ENCODE data around the gene WDR7. TPM values are rescaled to one million over a fixed set of nuclear protein-coding genes. Genes with fewer than 3 reads are reported as not detected.
A peak's percentile ranks its signal among the peaks of the same experiment; 100 is the strongest.

The WDR7 gene
- total and polyA plus RNA-seq, 5 donors from 2014 or later: 27.8 to 76.4 (median 31.0) TPM

DNA sequence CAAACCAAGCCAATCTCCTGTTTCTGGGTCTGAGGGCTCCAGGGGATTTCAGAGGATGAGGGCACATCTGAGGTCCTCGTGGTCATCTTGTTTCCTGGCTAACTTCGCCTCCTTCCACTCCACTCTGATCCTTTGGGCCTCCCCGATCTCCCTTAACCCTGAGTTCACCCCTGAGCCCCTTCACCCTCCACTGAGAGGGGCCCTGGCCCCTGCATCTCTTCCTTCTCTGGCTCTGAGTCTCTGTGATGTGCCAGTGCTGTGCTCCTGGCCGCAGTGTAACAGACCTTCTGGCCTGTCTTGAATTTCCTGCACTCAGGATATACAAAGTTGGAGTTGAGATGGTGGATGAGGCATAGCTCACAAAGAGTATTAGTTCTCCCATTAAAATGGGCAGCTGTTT lies 411.0 kb downstream of the WDR7 start:
- Histone ChIP-seq H3K9me3 (ENCODE audit: control insufficient read depth in 2 of 2, low read length in 2 of 2) (no peaks in the 10 kb centered on the region), H3K36me3 (ENCODE audit: control insufficient read depth, insufficient read depth, low read length) (no peaks in the 10 kb centered on the region), H3K4me3 (ENCODE audit: low read depth, low read length) (no peak overlapping the region), H3K27me3 (ENCODE audit: control insufficient read depth, insufficient read depth, low read length) (no peaks in the 10 kb centered on the region), H3K27ac (ENCODE audit: insufficient read depth, low read length, poor library complexity, severe bottlenecking) (no peak overlapping the region), H3K4me1 (ENCODE audit: control insufficient read depth, insufficient read depth, low read length, poor library complexity, severe bottlenecking) (no peaks in the 10 kb centered on the region)
- peaks cover 0 to 2% (median 0%) of the 10 kb centered on the region in 7 donors for H3K9me3 Mint-ChIP-seq
- H3K4me1 Mint-ChIP-seq: no peaks in the 10 kb centered on the region
- no peak for DNase-seq
- H3K4me3 Mint-ChIP-seq: no peak overlapping the region
- no peaks in the 10 kb centered on the region for H3K36me3 Mint-ChIP-seq
- ATAC-seq (ENCODE audit: low read depth in 2 of 2): no peak
- H3K27me3 Mint-ChIP-seq: peaks cover 5% of the 10 kb centered on the region
- peak overlapping the region in 1 of 3 donors; percentile 10 for H3K27ac Mint-ChIP-seq

DNA sequence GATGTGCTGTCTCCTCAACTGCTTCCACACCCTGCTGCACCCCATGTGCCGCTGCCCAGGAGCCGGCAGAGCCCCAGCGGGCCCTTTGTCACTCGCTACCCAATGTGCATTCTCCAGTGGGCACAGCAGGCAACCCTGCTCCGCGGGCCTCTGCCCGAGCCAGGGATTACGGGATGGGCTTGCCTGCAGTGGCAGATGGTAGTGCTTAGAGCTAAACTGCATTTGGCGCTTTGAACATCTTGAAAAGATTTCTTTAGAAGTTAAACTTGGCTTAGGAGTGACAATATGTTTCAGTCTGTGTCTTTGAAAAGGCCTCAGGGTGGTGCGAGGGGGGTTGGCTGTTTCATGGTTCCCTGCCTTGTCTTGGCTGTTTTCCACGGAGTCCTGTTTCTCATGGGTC lies 411.7 kb downstream of the WDR7 start:
- no peaks in the 10 kb centered on the region for H3K27me3 ChIP-seq (ENCODE audit: control insufficient read depth, insufficient read depth, low read length)
- DNase-seq (no peak), ATAC-seq (ENCODE audit: low read depth in 2 of 2) (no peak)
- no peak overlapping the region for H3K4me3 ChIP-seq (ENCODE audit: low read depth, low read length)
- no peaks in the 10 kb centered on the region for H3K9me3 ChIP-seq (ENCODE audit: control insufficient read depth in 2 of 2, low read length in 2 of 2)
- Mint-ChIP-seq H3K9me3 (peaks cover 0 to 2% (median 0%) of the 10 kb centered on the region in 7 donors), H3K4me1 (no peaks in the 10 kb centered on the region), H3K27me3 (peaks cover 5% of the 10 kb centered on the region), H3K27ac (no peak overlapping the region), H3K4me3 (no peak overlapping the region), H3K36me3 (no peaks in the 10 kb centered on the region)
- H3K36me3 ChIP-seq (ENCODE audit: control insufficient read depth, insufficient read depth, low read length): no peaks in the 10 kb centered on the region
- no peaks in the 10 kb centered on the region for H3K4me1 ChIP-seq (ENCODE audit: control insufficient read depth, insufficient read depth, low read length, poor library complexity, severe bottlenecking)
- H3K27ac ChIP-seq (ENCODE audit: insufficient read depth, low read length, poor library complexity, severe bottlenecking): no peak overlapping the region

DNA sequence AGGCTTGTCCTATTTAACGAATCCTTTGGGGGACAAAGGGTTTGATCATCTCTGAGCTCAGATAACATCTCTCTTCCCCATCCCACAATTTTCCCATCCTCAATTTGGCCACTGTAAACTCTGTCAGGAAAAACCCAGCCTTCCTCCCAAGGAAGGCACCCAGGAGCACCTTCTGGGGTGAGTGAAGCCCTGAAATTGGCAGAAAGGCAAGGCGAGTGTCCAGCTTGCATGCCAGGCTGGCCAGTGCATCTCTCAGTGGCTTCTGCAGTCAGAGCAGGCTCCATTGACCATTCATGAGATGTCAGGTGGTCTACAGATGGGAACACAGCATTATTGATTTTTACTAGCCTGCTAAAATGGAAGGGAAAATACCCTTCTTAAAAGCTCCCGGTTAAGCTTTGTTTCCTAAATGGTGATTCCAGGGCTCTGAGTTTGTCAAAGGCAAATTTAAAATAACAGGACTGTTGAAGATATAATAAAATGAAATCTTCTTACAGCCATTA lies 412.5 kb downstream of the WDR7 start:
- H3K36me3 Mint-ChIP-seq: no peaks in the 10 kb centered on the region

DNA sequence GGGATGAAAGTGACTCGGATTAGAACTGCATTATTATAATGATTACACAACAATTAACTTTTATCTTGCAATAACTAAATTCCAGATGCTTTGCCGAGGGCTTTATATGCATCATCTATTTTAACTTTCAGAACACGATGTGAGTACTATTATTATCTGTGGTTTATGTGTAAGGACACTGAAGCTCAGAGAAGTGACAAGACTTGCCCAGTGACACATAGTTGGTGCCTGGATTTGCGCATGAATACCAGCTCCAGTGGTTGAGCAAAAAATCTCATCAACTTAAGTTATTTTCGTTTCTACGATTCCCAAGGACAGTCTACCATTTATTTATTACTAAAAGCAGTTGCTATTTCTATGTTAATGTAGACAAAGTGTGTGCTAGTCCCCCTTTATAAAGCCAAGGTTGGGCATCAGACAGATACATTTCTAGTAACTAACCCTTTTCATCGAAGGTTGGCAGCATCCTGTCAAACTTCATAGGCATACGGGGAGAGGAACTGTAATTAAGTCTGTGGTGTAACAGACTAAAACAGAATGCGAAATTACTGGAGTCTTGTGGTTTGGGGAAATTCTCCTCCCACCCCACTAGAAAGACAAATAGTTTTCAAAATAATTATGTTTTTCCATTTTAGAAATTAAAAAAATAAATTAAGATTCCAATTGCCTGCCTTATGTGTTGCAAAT lies 422.5 kb downstream of the WDR7 start:
- no peaks in the 10 kb centered on the region for H3K27me3 ChIP-seq (ENCODE audit: control insufficient read depth, insufficient read depth, low read length)
- DNase-seq (no peak), ATAC-seq (ENCODE audit: low read depth in 2 of 2) (no peak)
- peaks cover 0 to 2% (median 0%) of the 10 kb centered on the region in 7 donors for H3K9me3 Mint-ChIP-seq
- no peak overlapping the region for H3K27ac ChIP-seq (ENCODE audit: insufficient read depth, low read length, poor library complexity, severe bottlenecking)
- H3K27ac Mint-ChIP-seq: no peak overlapping the region
- H3K36me3 ChIP-seq (ENCODE audit: control insufficient read depth, insufficient read depth, low read length): no peaks in the 10 kb centered on the region
- H3K4me3 Mint-ChIP-seq: no peak overlapping the region
- H3K4me1 ChIP-seq (ENCODE audit: control insufficient read depth, insufficient read depth, low read length, poor library complexity, severe bottlenecking): peaks cover 17% of the 10 kb centered on the region
- H3K4me3 ChIP-seq (ENCODE audit: low read depth, low read length): no peak overlapping the region
- H3K4me1 Mint-ChIP-seq: peaks cover 0 to 21% (median 9%) of the 10 kb centered on the region in 4 donors
- H3K27me3 Mint-ChIP-seq: no peaks in the 10 kb centered on the region
- no peaks in the 10 kb centered on the region for H3K9me3 ChIP-seq (ENCODE audit: control insufficient read depth in 2 of 2, low read length in 2 of 2)
- H3K36me3 Mint-ChIP-seq: no peaks in the 10 kb centered on the region

More for the DNA sequence above, 412.5 kb downstream of the WDR7 start:
- Histone ChIP-seq H3K9me3 (ENCODE audit: control insufficient read depth in 2 of 2, low read length in 2 of 2) (no peaks in the 10 kb centered on the region), H3K27ac (ENCODE audit: insufficient read depth, low read length, poor library complexity, severe bottlenecking) (no peak overlapping the region), H3K4me1 (ENCODE audit: control insufficient read depth, insufficient read depth, low read length, poor library complexity, severe bottlenecking) (no peaks in the 10 kb centered on the region), H3K4me3 (ENCODE audit: low read depth, low read length) (no peak overlapping the region), H3K36me3 (ENCODE audit: control insufficient read depth, insufficient read depth, low read length) (no peaks in the 10 kb centered on the region), H3K27me3 (ENCODE audit: control insufficient read depth, insufficient read depth, low read length) (no peaks in the 10 kb centered on the region)
- no peak overlapping the region for H3K27ac Mint-ChIP-seq
- ATAC-seq (ENCODE audit: low read depth in 2 of 2) (no peak), DNase-seq (no peak)
- no peaks in the 10 kb centered on the region for H3K4me1 Mint-ChIP-seq
- H3K4me3 Mint-ChIP-seq: no peak overlapping the region
- no peaks in the 10 kb centered on the region for H3K9me3 Mint-ChIP-seq
- peaks cover 5% of the 10 kb centered on the region for H3K27me3 Mint-ChIP-seq

DNA sequence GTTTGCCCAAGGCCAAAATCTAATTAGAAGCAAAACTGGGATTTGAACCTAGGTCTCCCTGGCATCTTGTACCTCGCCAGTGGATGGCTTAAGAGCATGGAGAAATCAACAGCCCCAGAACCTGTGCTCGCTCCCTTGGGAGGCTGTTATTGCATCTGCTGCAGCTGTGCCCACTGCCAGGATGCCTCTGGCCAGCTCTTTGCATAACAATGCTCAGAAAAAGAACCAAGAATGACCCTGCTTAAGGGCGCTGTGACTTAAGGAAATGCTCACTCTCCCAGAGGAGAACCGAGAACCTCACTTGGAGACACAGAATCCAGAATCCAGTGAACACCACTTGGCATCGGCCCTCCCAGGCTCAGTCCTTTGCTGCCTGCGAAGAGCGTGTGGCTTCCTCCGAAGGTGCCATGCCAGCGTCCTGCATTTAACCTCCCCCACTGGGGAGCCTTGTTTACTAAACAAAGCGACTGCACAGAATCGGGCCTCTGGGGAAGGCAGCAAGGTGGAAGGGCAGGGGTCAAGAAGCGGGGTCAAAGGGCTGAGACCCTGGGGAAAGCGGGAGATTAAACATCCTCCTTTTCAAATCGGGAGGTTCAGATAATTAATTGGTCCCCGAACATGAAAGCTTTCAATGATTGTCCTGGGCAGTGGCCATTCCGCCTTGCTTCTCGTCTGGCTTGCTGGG lies 424.7 kb downstream of the WDR7 start:
- Histone ChIP-seq H3K4me3 (ENCODE audit: low read depth, low read length) (no peak overlapping the region), H3K27ac (ENCODE audit: insufficient read depth, low read length, poor library complexity, severe bottlenecking) (no peak overlapping the region), H3K9me3 (ENCODE audit: control insufficient read depth in 2 of 2, low read length in 2 of 2) (no peaks in the 10 kb centered on the region), H3K36me3 (ENCODE audit: control insufficient read depth, insufficient read depth, low read length) (no peaks in the 10 kb centered on the region), H3K27me3 (ENCODE audit: control insufficient read depth, insufficient read depth, low read length) (no peaks in the 10 kb centered on the region), H3K4me1 (ENCODE audit: control insufficient read depth, insufficient read depth, low read length, poor library complexity, severe bottlenecking) (peaks cover 20% of the 10 kb centered on the region)
- Mint-ChIP-seq H3K36me3 (no peaks in the 10 kb centered on the region), H3K9me3 (peaks cover 0 to 3% (median 0%) of the 10 kb centered on the region in 7 donors), H3K27ac (no peak overlapping the region), H3K27me3 (no peaks in the 10 kb centered on the region), H3K4me1 (peaks cover 0 to 36% (median 13%) of the 10 kb centered on the region in 4 donors), H3K4me3 (peak overlapping the region in 1 of 4 donors; percentile 74)
- DNase-seq: no peak
- ATAC-seq (ENCODE audit: low read depth in 2 of 2): no peak

DNA sequence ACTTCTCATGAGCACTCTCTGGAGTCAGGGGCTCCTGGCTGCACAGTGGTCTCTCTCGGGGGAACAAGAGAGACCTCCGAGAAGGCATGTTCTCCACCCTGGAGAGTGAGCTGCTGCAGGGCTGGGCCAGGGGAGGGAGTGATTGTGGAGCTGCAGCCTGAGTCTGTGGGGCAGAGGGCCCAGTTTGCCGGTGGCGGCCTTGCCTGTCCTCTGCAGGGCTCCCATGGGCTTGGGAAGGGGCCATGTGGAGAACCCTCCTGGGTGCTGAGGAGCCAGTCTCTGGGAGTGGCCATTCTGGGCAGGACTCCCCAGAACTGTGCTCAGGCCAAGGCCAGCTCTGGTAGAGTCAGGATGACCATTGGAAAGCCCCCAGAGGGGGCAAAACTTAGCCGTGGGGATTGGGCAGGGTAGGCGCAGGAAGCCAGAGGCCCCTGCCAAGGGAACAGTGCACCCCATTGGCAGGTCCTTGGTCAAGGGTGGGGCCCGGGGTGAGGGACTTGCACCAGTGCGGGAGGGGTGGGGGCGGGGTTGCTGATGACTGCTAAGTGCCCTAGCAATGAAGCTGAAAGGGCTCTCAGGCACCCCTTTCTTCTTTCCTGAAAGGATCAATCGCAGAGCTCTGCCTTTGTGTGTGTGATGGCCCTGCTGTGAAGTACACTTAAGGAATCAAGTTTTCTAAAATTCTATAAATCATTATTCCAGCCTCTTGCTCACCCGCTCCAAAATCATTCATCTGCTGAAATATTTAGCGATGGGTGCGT lies 426.0 kb downstream of the WDR7 start:
- Mint-ChIP-seq H3K27ac (peak overlapping the region in 1 of 3 donors; percentile 39), H3K9me3 (peaks cover 0 to 3% (median 0%) of the 10 kb centered on the region in 7 donors), H3K27me3 (no peaks in the 10 kb centered on the region), H3K4me1 (peaks cover 0 to 36% (median 13%) of the 10 kb centered on the region in 4 donors), H3K4me3 (peak overlapping the region in 2 of 4 donors; percentile 31 to 36), H3K36me3 (no peaks in the 10 kb centered on the region)
- ATAC-seq (ENCODE audit: low read depth in 2 of 2) (no peak), DNase-seq (no peak)
- H3K27ac ChIP-seq (ENCODE audit: insufficient read depth, low read length, poor library complexity, severe bottlenecking): peak overlapping the region; percentile 35
- H3K4me1 ChIP-seq (ENCODE audit: control insufficient read depth, insufficient read depth, low read length, poor library complexity, severe bottlenecking): peaks cover 20% of the 10 kb centered on the region
- no peak overlapping the region for H3K4me3 ChIP-seq (ENCODE audit: low read depth, low read length)
- no peaks in the 10 kb centered on the region for H3K36me3 ChIP-seq (ENCODE audit: control insufficient read depth, insufficient read depth, low read length)
- no peaks in the 10 kb centered on the region for H3K27me3 ChIP-seq (ENCODE audit: control insufficient read depth, insufficient read depth, low read length)
- H3K9me3 ChIP-seq (ENCODE audit: control insufficient read depth in 2 of 2, low read length in 2 of 2): no peaks in the 10 kb centered on the region

DNA sequence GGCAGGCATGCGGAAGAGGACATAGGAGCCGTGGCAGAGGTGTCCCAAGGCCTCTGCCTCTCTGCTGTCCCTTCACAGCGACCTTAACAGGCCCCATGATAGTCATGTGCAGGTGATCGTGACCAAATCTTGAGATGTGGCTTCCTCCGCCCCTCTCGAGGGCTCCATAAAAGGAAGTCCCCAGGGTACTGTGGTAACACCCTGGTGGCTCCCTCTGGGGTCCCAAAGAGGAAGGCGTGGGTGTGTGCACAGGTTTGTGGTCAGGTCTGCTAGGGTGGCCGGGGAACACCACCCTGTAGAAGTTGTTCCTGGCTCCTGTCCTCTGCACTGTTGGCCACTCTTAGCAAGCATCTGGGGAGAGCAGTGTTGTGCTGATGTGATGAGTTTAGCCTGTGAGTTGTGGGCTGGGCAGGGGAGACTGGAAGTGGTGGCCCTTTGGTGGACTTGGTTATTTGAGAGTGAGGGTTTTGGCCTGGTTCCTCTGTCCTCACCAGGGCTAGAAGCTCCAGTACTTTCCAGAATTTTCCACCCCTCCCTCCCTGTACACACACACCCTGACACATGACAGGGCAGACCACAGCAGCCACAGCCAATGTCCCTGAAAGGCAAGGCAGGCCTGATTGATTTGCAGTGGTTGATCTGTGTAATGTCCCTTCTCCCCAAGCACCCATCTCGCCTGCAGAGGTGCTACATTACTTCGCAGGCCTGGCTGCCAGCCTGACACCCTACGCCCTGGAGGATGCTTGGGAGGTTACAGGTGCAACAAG lies 426.8 kb downstream of the WDR7 start:
- no peaks in the 10 kb centered on the region for H3K36me3 Mint-ChIP-seq
- Histone ChIP-seq H3K36me3 (ENCODE audit: control insufficient read depth, insufficient read depth, low read length) (no peaks in the 10 kb centered on the region), H3K27me3 (ENCODE audit: control insufficient read depth, insufficient read depth, low read length) (no peaks in the 10 kb centered on the region), H3K4me1 (ENCODE audit: control insufficient read depth, insufficient read depth, low read length, poor library complexity, severe bottlenecking) (peaks cover 20% of the 10 kb centered on the region), H3K4me3 (ENCODE audit: low read depth, low read length) (no peak overlapping the region), H3K9me3 (ENCODE audit: control insufficient read depth in 2 of 2, low read length in 2 of 2) (no peaks in the 10 kb centered on the region), H3K27ac (ENCODE audit: insufficient read depth, low read length, poor library complexity, severe bottlenecking) (peak overlapping the region; percentile 35)
- H3K27me3 Mint-ChIP-seq: no peaks in the 10 kb centered on the region
- peak overlapping the region in 1 of 3 donors; percentile 39 for H3K27ac Mint-ChIP-seq
- peaks cover 0 to 3% (median 2%) of the 10 kb centered on the region in 7 donors for H3K9me3 Mint-ChIP-seq
- peaks cover 0 to 36% (median 13%) of the 10 kb centered on the region in 4 donors for H3K4me1 Mint-ChIP-seq
- H3K4me3 Mint-ChIP-seq: peak overlapping the region in 2 of 4 donors; percentile 31 to 36
- ATAC-seq (ENCODE audit: low read depth in 2 of 2) (peak; percentile 48 to 55), DNase-seq (peak in 2 of 3 donors; percentile 5 to 70)

All from CD4-positive, CD25-positive, alpha-beta regulatory T cell (primary cell).